ENCODE measurements around the gene KLHL5. TPM values are rescaled to one million over a fixed set of nuclear protein-coding genes. Genes with fewer than 3 reads are reported as not detected.

The KLHL5 gene
- 10 to 100 TPM; 11.7 to 51.0 (median 24.9) TPM for total RNA-seq
- 10 to 100 TPM in 2 of 3 donors, 1 to 10 TPM in 1; 6.3 to 35.1 (median 21.2) TPM for polyA plus RNA-seq
- long read RNA-seq, donor 1, partial matches to known transcripts: 0 of 3 reads
- long read RNA-seq, donor 1, other reads (novel, unspliced or antisense): 0 of 3 reads
- long read RNA-seq, donor 2, transcript KLHL5-205 (11 exons, 2,926 nt): major isoform, 5 of 5 reads
- long read RNA-seq, donor 2, partial matches to known transcripts: 0 of 5 reads
- long read RNA-seq, donor 2, other reads (novel, unspliced or antisense): 0 of 5 reads
- long read RNA-seq, donor 3, partial matches to known transcripts: 0 of 2 reads
- long read RNA-seq, donor 3, other reads (novel, unspliced or antisense): 0 of 2 reads
- long read RNA-seq, donor 4: 0 reads
- long read RNA-seq, donor 5, partial matches to known transcripts: 0 of 5 reads
- long read RNA-seq, donor 5, other reads (novel, unspliced or antisense): 0 of 5 reads
- long read RNA-seq, donor 6: 0 reads
- long read RNA-seq, donor 7, partial matches to known transcripts: 0 of 4 reads
- long read RNA-seq, donor 7, other reads (novel, unspliced or antisense): 0 of 4 reads
- long read RNA-seq, donor 8, partial matches to known transcripts: 0 of 4 reads
- long read RNA-seq, donor 8, other reads (novel, unspliced or antisense): 0 of 4 reads
- long read RNA-seq, donor 9, partial matches to known transcripts: 0 of 1 reads
- long read RNA-seq, donor 9, other reads (novel, unspliced or antisense): 0 of 1 reads
- long read RNA-seq, donor 10, partial matches to known transcripts: 0 of 2 reads
- long read RNA-seq, donor 10, other reads (novel, unspliced or antisense): 0 of 2 reads

GRCh38 chr4:39062094-39062769 is at the start of gene KLHL5:
Gene KLHL5 (plus strand): TSS chr4:39062232. CDS start chr4:39062653, 421 bp downstream.
- 50 to 58% (median 55%) methylated on average over 7 of the region's 7 CpGs for WGBS, 5 donors
- Histone ChIP-seq H3K9me3 (no peaks in the 10 kb centered on the region), H3K27me3 (no peaks in the 10 kb centered on the region), H3K27ac (no peak within 1 kb of the TSS), H3K4me1 (peaks cover 8 to 18% (median 10%) of the 10 kb centered on the region in 4 donors), H3K4me3 (no peak within 1 kb of the TSS), H3K36me3 (no peaks in the 10 kb centered on the region)
- peak in 1 of 2 donors; percentile 32 for DNase-seq
- intact Hi-C loops (cut with DNase I; ENCODE audit: low total_unique reads): no loop called here
- no peak for TF ChIP-seq CTCF (IDR thresholded peaks at IDR 0.05)
- no peak for TF ChIP-seq POLR2A (IDR thresholded peaks at IDR 0.05)

GRCh38 chr4:39014028-39014427 is 48.0 kb upstream of the KLHL5 start:
- Histone ChIP-seq H3K27me3 (no peaks in the 10 kb centered on the region), H3K27ac (no peak overlapping the region), H3K9me3 (peaks cover 0 to 8% (median 0%) of the 10 kb centered on the region in 4 donors), H3K36me3 (no peaks in the 10 kb centered on the region), H3K4me3 (no peak overlapping the region), H3K4me1 (no peaks in the 10 kb centered on the region)
- no peak for TF ChIP-seq EP300 (IDR thresholded peaks at IDR 0.05)
- intact Hi-C loops (cut with DNase I; ENCODE audit: low total_unique reads): no loop called here
- no peak for DNase-seq
- 85 to 91% (median 89%) methylated on average over 2 of the region's 2 CpGs for WGBS, 5 donors

GRCh38 chr4:39020130-39020529 is 41.9 kb upstream of the KLHL5 start:
- Histone ChIP-seq H3K4me3 (no peak overlapping the region), H3K27me3 (no peaks in the 10 kb centered on the region), H3K36me3 (no peaks in the 10 kb centered on the region), H3K27ac (no peak overlapping the region), H3K9me3 (peaks cover 0 to 7% (median 0%) of the 10 kb centered on the region in 4 donors), H3K4me1 (no peaks in the 10 kb centered on the region)
- no peak for TF ChIP-seq CTCF (IDR thresholded peaks at IDR 0.05)
- TF ChIP-seq POLR2A (IDR thresholded peaks at IDR 0.05): no peak
- TF ChIP-seq POLR2AphosphoS5 (IDR thresholded peaks at IDR 0.05): no peak
- no peak for TF ChIP-seq EP300 (IDR thresholded peaks at IDR 0.05)
- intact Hi-C loops (cut with DNase I; ENCODE audit: low total_unique reads): no loop called here
- WGBS, 5 donors: 63 to 86% (median 73%) methylated on average over 4 of the region's 4 CpGs
- DNase-seq: no peak

GRCh38 chr4:39021631-39022030 is 40.4 kb upstream of the KLHL5 start:
- Histone ChIP-seq H3K27ac (no peak overlapping the region), H3K4me3 (no peak overlapping the region), H3K4me1 (no peaks in the 10 kb centered on the region), H3K36me3 (no peaks in the 10 kb centered on the region), H3K27me3 (no peaks in the 10 kb centered on the region), H3K9me3 (no peaks in the 10 kb centered on the region)
- intact Hi-C loops (cut with DNase I; ENCODE audit: low total_unique reads): no loop called here
- 63 to 81% (median 76%) methylated on average over 3 of the region's 3 CpGs for WGBS, 5 donors
- no peak for TF ChIP-seq POLR2A (IDR thresholded peaks at IDR 0.05)
- DNase-seq: no peak

GRCh38 chr4:39022241-39022640 is 39.8 kb upstream of the KLHL5 start:
- WGBS, 5 donors: 72 to 81% (median 76%) methylated on average over 2 of the region's 2 CpGs
- Histone ChIP-seq H3K4me3 (no peak overlapping the region), H3K27me3 (no peaks in the 10 kb centered on the region), H3K36me3 (no peaks in the 10 kb centered on the region), H3K9me3 (no peaks in the 10 kb centered on the region), H3K27ac (no peak overlapping the region), H3K4me1 (no peaks in the 10 kb centered on the region)
- TF ChIP-seq CTCF (IDR thresholded peaks at IDR 0.05) (no peak), POLR2AphosphoS5 (IDR thresholded peaks at IDR 0.05) (no peak), EP300 (IDR thresholded peaks at IDR 0.05) (no peak), POLR2A (IDR thresholded peaks at IDR 0.05) (no peak)
- DNase-seq: no peak
- intact Hi-C loops (cut with DNase I; ENCODE audit: low total_unique reads): no loop called here

Data from stomach (tissue), 19 donors.